CD14-positive monocyte (primary cell): ENCODE measurements around the gene ZMYND19. TPM values are rescaled to one million over a fixed set of nuclear protein-coding genes. Genes with fewer than 3 reads are reported as not detected.
A peak's percentile ranks its signal among the peaks of the same experiment; 100 is the strongest.

Source experiments
- DNase-seq, 3 donors: peaks; one replicate each; pipeline ENCODE4 v3.0.0-alpha.2; 2011 to 2022
- H2AFZ ChIP-seq: 2 replicates; pipeline ENCODE4 v1.6.0; 2012; ENCODE audit warnings: mild to moderate bottlenecking, low read depth, low read length, inconsistent platforms; ENCODE audit not compliant: insufficient read depth, poor library complexity, severe bottlenecking
- H3K27ac ChIP-seq, 2 donors: 1 replicate in 1 of 2; 2 replicates in 1 of 2; pipeline ENCODE4 v1.5.1; 2012 to 2013; ENCODE audit warnings: low read length in 2 of 2, control low read depth in 1 of 2, inconsistent platforms in 1 of 2, low read depth in 1 of 2, mild to moderate bottlenecking in 1 of 2
- H3K27me3 ChIP-seq, 2 donors: one replicate each; pipeline versions ENCODE4 v1.6.0 to v1.6.1; 2011 to 2013; ENCODE audit warnings: low read length in 2 of 2; ENCODE audit not compliant: control insufficient read depth in 2 of 2, insufficient read depth in 2 of 2
- H3K36me3 ChIP-seq, 2 donors: replicated peaks in 1 of 2; 1 replicate in 1 of 2; 2 replicates in 1 of 2; pipeline versions ENCODE4 v1.5.1 to v1.6.1; 2012 to 2013; ENCODE audit warnings: low read length in 2 of 2, control low read depth in 1 of 2, inconsistent platforms in 1 of 2, mild to moderate bottlenecking in 1 of 2; ENCODE audit not compliant: insufficient read depth in 2 of 2, control insufficient read depth in 1 of 2
- H3K4me1 ChIP-seq, 2 donors: 1 replicate in 1 of 2; 2 replicates in 1 of 2; pipeline versions ENCODE4 v1.5.1 to v1.6.1; 2012 to 2013; ENCODE audit warnings: low read length in 2 of 2, control low read depth in 1 of 2, inconsistent platforms in 1 of 2, mild to moderate bottlenecking in 1 of 2, moderate library complexity in 1 of 2; ENCODE audit not compliant: insufficient read depth in 2 of 2, control insufficient read depth in 1 of 2
- H3K4me2 ChIP-seq: replicated peaks from 2 replicates; pipeline ENCODE3; 2012; ENCODE audit warnings: low read length, moderate library complexity, mild to moderate bottlenecking; ENCODE audit not compliant: poor library complexity, severe bottlenecking; ENCODE audit errors: extremely low read depth
- H3K4me3 ChIP-seq, 3 experiments: fragments of 200-600 bp in 1 of 3; sonication (generic) in 1 of 3; replicated peaks in 1 of 3; 1 replicate in 2 of 3; 2 replicates in 1 of 3; pipeline ENCODE4 v1.5.1; 2011 to 2013; ENCODE audit warnings: low read length in 3 of 3, mild to moderate bottlenecking in 3 of 3, control low read depth in 2 of 3, low read depth in 2 of 3, inconsistent platforms in 1 of 3, moderate library complexity in 1 of 3
- H3K79me2 ChIP-seq: 2 replicates; pipeline ENCODE4 v1.6.0; 2012; ENCODE audit warnings: mild to moderate bottlenecking, control low read depth, inconsistent platforms, low read length, moderate library complexity; ENCODE audit not compliant: insufficient read depth
- H3K9ac ChIP-seq: 2 replicates; pipeline ENCODE4 v1.6.0; 2017; ENCODE audit warnings: low read length, mild to moderate bottlenecking; ENCODE audit not compliant: insufficient read depth, poor library complexity, severe bottlenecking
- H3K9me3 ChIP-seq, 2 donors: replicated peaks in 1 of 2; 1 replicate in 1 of 2; 2 replicates in 1 of 2; pipeline versions ENCODE4 v1.5.1 to v1.6.1; 2012 to 2013; ENCODE audit warnings: low read length in 2 of 2, control low read depth in 1 of 2; ENCODE audit not compliant: control insufficient read depth in 1 of 2, insufficient read depth in 1 of 2
- H4K20me1 ChIP-seq: 2 replicates; pipeline ENCODE4 v1.6.0; 2012; ENCODE audit warnings: mild to moderate bottlenecking, low read length, control low read depth, moderate library complexity; ENCODE audit not compliant: insufficient read depth
- H3K27ac Mint-ChIP-seq, 7 donors: one replicate each; pipeline ENCODE4 v1.8.0; 2020; ENCODE audit warnings: mild to moderate bottlenecking in 7 of 7, mixed read lengths in 7 of 7, moderate library complexity in 6 of 7, inconsistent platforms in 2 of 7
- H3K27me3 Mint-ChIP-seq, 3 donors: one replicate each; pipeline ENCODE4 v1.8.0; 2021 to 2022; ENCODE audit warnings: low read depth in 3 of 3, mild to moderate bottlenecking in 3 of 3, mixed read lengths in 3 of 3, moderate library complexity in 3 of 3, inconsistent platforms in 1 of 3
- H3K36me3 Mint-ChIP-seq, 2 donors: one replicate each; pipeline ENCODE4 v1.8.0; 2020; ENCODE audit warnings: mixed read lengths in 2 of 2, inconsistent platforms in 1 of 2, mild to moderate bottlenecking in 1 of 2
- H3K4me1 Mint-ChIP-seq: one replicate; pipeline ENCODE4 v1.8.0; 2020; ENCODE audit warnings: mild to moderate bottlenecking, mixed read lengths
- H3K4me3 Mint-ChIP-seq, 2 donors: one replicate each; pipeline ENCODE4 v1.8.0; 2020; ENCODE audit warnings: mild to moderate bottlenecking in 2 of 2, mixed read lengths in 2 of 2, moderate library complexity in 1 of 2
- H3K9me3 Mint-ChIP-seq, 7 donors: one replicate each; pipeline ENCODE4 v1.8.0; 2020 to 2022; ENCODE audit warnings: mixed read lengths in 7 of 7, mild to moderate bottlenecking in 6 of 7, moderate library complexity in 6 of 7, inconsistent platforms in 2 of 7
- CTCF ChIP-seq: fragments of 200-600 bp; IDR thresholded peaks from one replicate; pipeline ENCODE4 v1.8.0; 2022; ENCODE audit warnings: antibody characterized with exemption, mild to moderate bottlenecking
- WGBS: methylation state at CpG from one replicate; pipeline ENCODE4 v1.1.5; 2013; ENCODE audit warnings: missing lambda C conversion rate; ENCODE audit not compliant: insufficient coverage; 5-methylcytosine and 5-hydroxymethylcytosine counted together
- intact Hi-C, 2 donors: fragments of 100-400 bp; cut with micrococcal nuclease; formaldehyde crosslinking; loops; one replicate each; pipeline versions ENCODE4 v1.15.0 to v1.15.1; 2023
- polyA plus RNA-seq, 3 donors: library from polyadenylated mRNA; depleted of rRNA in 1 of 3; unstranded in 2 of 3; stranded (reverse) in 1 of 3; fragments of 300-500 nt in 2 of 3; fragments of >200 nt in 1 of 3; fragmentation: Illumina TruSeq in 2 of 3; gene quantifications; 1 replicate in 2 of 3; 2 replicates in 1 of 3; pipeline ENCODE4 v1.2.3, GENCODE V29; 2012 to 2021

Gene ZMYND19
- polyA plus RNA-seq, 3 donors, result 1.9 to 12.4 (median 4.5) TPM

- no peak for TF ChIP-seq CTCF
- no peak overlapping the region for H3K4me2 ChIP-seq
- no peak overlapping the region for H3K4me3 ChIP-seq
- H3K4me1 ChIP-seq, result no peaks in the 10 kb centered on the region
- no peak overlapping the region for H3K27ac ChIP-seq
- no peak overlapping the region for H3K9ac ChIP-seq
- no peak overlapping the region for H2AFZ ChIP-seq
- peaks cover 49 to 87% of the 10 kb centered on the region in 2 donors for H3K36me3 Mint-ChIP-seq
- no peak overlapping the region for H3K27ac Mint-ChIP-seq
- H3K27me3 Mint-ChIP-seq, result peaks cover 0 to 4% (median 0%) of the 10 kb centered on the region in 3 donors
- no peaks in the 10 kb centered on the region for H3K4me1 Mint-ChIP-seq
- no peak for DNase-seq
- WGBS, result no CpG with 5 or more reads among the region's 4 CpGs
- H3K9me3 Mint-ChIP-seq, result peaks cover 0 to 5% (median 2%) of the 10 kb centered on the region in 7 donors
- no peaks in the 10 kb centered on the region for H3K9me3 ChIP-seq
- H3K36me3 ChIP-seq, result peaks cover 49 to 67% of the 10 kb centered on the region in 2 donors
- H3K4me3 Mint-ChIP-seq, result no peak overlapping the region
- no peaks in the 10 kb centered on the region for H3K79me2 ChIP-seq
- H3K27me3 ChIP-seq, result no peaks in the 10 kb centered on the region
- H4K20me1 ChIP-seq, result peaks cover 4% of the 10 kb centered on the region
- intact Hi-C loops, result loop anchor here in 1 of 2 donors (10.0 kb wide), 1 partner anchor 47 kb away; the partner anchor contains the start of gene ARRDC1
Observed at GRCh38 chr9:137558127-137558526, 32.2 kb downstream of the ZMYND19 start.

GRCh38 chr9:137556069-137556838 lies 34.1 kb downstream of the ZMYND19 start:
- H3K36me3 Mint-ChIP-seq, result peaks cover 35 to 68% of the 10 kb centered on the region in 2 donors
- peaks cover 7% of the 10 kb centered on the region for H3K79me2 ChIP-seq
- peaks cover 0 to 5% (median under 1%) of the 10 kb centered on the region in 7 donors for H3K9me3 Mint-ChIP-seq
- H3K4me3 Mint-ChIP-seq, result no peak overlapping the region
- H3K27ac ChIP-seq, result no peak overlapping the region
- intact Hi-C loops, result loop anchor here in 1 of 2 donors (10.0 kb wide), 1 partner anchor 49 kb away; the partner anchor contains the start of gene ARRDC1
- peaks cover 6% of the 10 kb centered on the region for H3K4me1 Mint-ChIP-seq
- H2AFZ ChIP-seq, result no peak overlapping the region
- peaks cover 0 to 1% (median 0%) of the 10 kb centered on the region in 3 donors for H3K27me3 Mint-ChIP-seq
- TF ChIP-seq CTCF, result no peak
- peak overlapping the region in 1 of 7 donors; percentile 20 for H3K27ac Mint-ChIP-seq
- no peaks in the 10 kb centered on the region for H3K27me3 ChIP-seq
- DNase-seq, result no peak
- WGBS, result 93% methylated on average over 21 of the region's 24 CpGs
- no peaks in the 10 kb centered on the region for H3K9me3 ChIP-seq
- H3K4me3 ChIP-seq, result no peak overlapping the region
- peaks cover 38 to 49% of the 10 kb centered on the region in 2 donors for H3K36me3 ChIP-seq
- H4K20me1 ChIP-seq, result peaks cover 11% of the 10 kb centered on the region
- H3K9ac ChIP-seq, result no peak overlapping the region
- H3K4me1 ChIP-seq, result peaks cover 6 to 12% of the 10 kb centered on the region in 2 donors
- no peak overlapping the region for H3K4me2 ChIP-seq
